K562 (cell line): ENCODE results near the gene PLEKHG3. TPM values are rescaled to one million over a fixed set of nuclear protein-coding genes. Genes with fewer than 3 reads are reported as not detected.

Experiments
- ATAC-seq: fragments of 200-7000 bp; cut with Tn5 transposase; 3 replicates; pipeline ENCODE4 v1.9.1; 2020; ENCODE audit warnings: moderate library complexity
- BruUV-seq: library from RNA; stranded (reverse); fragments of 400-500 nt; replicated peaks from 2 replicates; lab custom pipeline; 2021; lab: Mats Ljungman, UMichigan
- CTCF ChIA-PET: fragments of 300-600 bp; formaldehyde crosslinking; extraction: SDS; loops from one replicate; lab custom pipeline; 2021; ENCODE audit warnings: low intra/inter-chr PET ratio; lab: Yijun Ruan, JAX
- POLR2A ChIA-PET: fragments of 300-600, 350-650 bp; sonication (Branson Sonifier 250); formaldehyde crosslinking; extraction: SDS; loops from one replicate; lab custom pipeline; 2021; ENCODE audit warnings: antibody characterized with exemption, inconsistent platforms; lab: Yijun Ruan, JAX
- DNase-seq, 4 experiments: peaks; one replicate each; pipeline versions ENCODE4 v3.0.0 to v3.0.0-alpha.2; 2011 to 2018; ENCODE audit warnings: low spot score in 3 of 4, mixed read lengths in 3 of 4; ENCODE audit errors: extremely low read depth in 1 of 4
- FAIRE-seq: peaks from 2 replicates; lab custom pipeline; 2011; peaks lifted over from hg19 to GRCh38; lab: Jason Lieb, UNC
- H2AFZ ChIP-seq: 2 replicates; pipeline ENCODE4 v1.6.0; 2011; ENCODE audit warnings: low read depth, low read length, control low read depth, inconsistent platforms
- H3K27ac ChIP-seq: fragments of 200-600 bp; 3 replicates; pipeline ENCODE4 v1.8.0; 2011; ENCODE audit warnings: low read depth, mild to moderate bottlenecking, control low read depth, inconsistent platforms, low read length, moderate library complexity, mixed read lengths; ENCODE audit errors: extremely low read depth
- H3K27me3 ChIP-seq, 2 experiments: fragments of 300-600 bp in 1 of 2; 2 replicates in 1 of 2; 3 replicates in 1 of 2; pipeline versions ENCODE4 v1.6.0 to v1.8.0; 2011; ENCODE audit warnings: inconsistent platforms in 2 of 2, low read length in 2 of 2, mild to moderate bottlenecking in 1 of 2, mixed read lengths in 1 of 2, moderate library complexity in 1 of 2; ENCODE audit not compliant: control insufficient read depth in 2 of 2, insufficient read depth in 2 of 2
- H3K36me3 ChIP-seq: fragments of 300-600 bp; 3 replicates; pipeline ENCODE4 v1.8.0; 2011; ENCODE audit warnings: mild to moderate bottlenecking, low read length, inconsistent platforms; ENCODE audit not compliant: control insufficient read depth, insufficient read depth
- H3K4me1 ChIP-seq, 2 experiments: fragments of 200-600 bp in 1 of 2; replicated peaks in 1 of 2; 2 replicates in 1 of 2; 3 replicates in 1 of 2; pipeline versions ENCODE4 v1.5.1 to v1.8.0; 2011; ENCODE audit warnings: inconsistent platforms in 2 of 2, low read length in 2 of 2, mild to moderate bottlenecking in 1 of 2, mixed read lengths in 1 of 2, moderate library complexity in 1 of 2; ENCODE audit not compliant: control insufficient read depth in 2 of 2, insufficient read depth in 2 of 2
- H3K4me2 ChIP-seq: 2 replicates; pipeline ENCODE4 v1.6.1; 2011; ENCODE audit warnings: low read length, control low read depth, inconsistent platforms, mixed read lengths; ENCODE audit not compliant: insufficient read depth
- H3K4me3 ChIP-seq: fragments of 200-600 bp; sonication (generic), shearing (Covaris generic); 2 replicates; pipeline ENCODE4 v1.5.1; 2016; ENCODE audit warnings: control low read depth, inconsistent platforms
- H3K79me2 ChIP-seq: fragments of 200-600 bp; 3 replicates; pipeline ENCODE4 v1.8.0; 2011; ENCODE audit warnings: low read length, inconsistent platforms; ENCODE audit not compliant: control insufficient read depth, insufficient read depth
- H3K9ac ChIP-seq, 2 experiments: 2 replicates each; pipeline versions ENCODE4 v1.6.0 to v1.6.1; 2011; ENCODE audit warnings: low read depth in 2 of 2, low read length in 2 of 2, control low read depth in 1 of 2, inconsistent platforms in 1 of 2, mild to moderate bottlenecking in 1 of 2, mixed read lengths in 1 of 2; ENCODE audit not compliant: insufficient read depth in 1 of 2
- H3K9me1 ChIP-seq: one replicate; pipeline ENCODE4 v1.6.0; 2011; ENCODE audit warnings: inconsistent platforms, mild to moderate bottlenecking, low read length, moderate library complexity; ENCODE audit not compliant: control insufficient read depth, insufficient read depth
- H3K9me3 ChIP-seq: replicated peaks from 2 replicates; pipeline ENCODE4 v1.5.1; 2011; ENCODE audit warnings: low read depth, low read length, inconsistent platforms; ENCODE audit not compliant: control insufficient read depth, insufficient read depth
- H4K20me1 ChIP-seq: replicated peaks from 2 replicates; pipeline ENCODE4 v1.6.1; 2011; ENCODE audit warnings: low read length, inconsistent platforms, mixed read lengths; ENCODE audit not compliant: control insufficient read depth, insufficient read depth
- CEBPZ ChIP-seq: fragments of 150-350 bp; IDR thresholded peaks from 2 replicates; pipeline ENCODE4 v1.6.1; 2014; ENCODE audit warnings: low read depth, mild to moderate bottlenecking, low read length, borderline replicate concordance
- CHCHD3 ChIP-seq: fragments of 250-450 bp; sonication (Bioruptor Pico); IDR thresholded peaks from 2 replicates; pipeline ENCODE4 v2.1.2; 2022; ENCODE audit warnings: mild to moderate bottlenecking
- ETV6 ChIP-seq, 3 experiments: fragments of 150-350 bp in 1 of 3; sonication (generic) in 1 of 3; formaldehyde crosslinking in 1 of 3; IDR thresholded peaks; 2 replicates each; pipeline versions ENCODE4 v1.6.1 to v1.8.0; 2014 to 2022; ENCODE audit warnings: borderline replicate concordance in 2 of 3, low read depth in 2 of 3, antibody characterized with exemption in 1 of 3, low read length in 1 of 3, mild to moderate bottlenecking in 1 of 3, missing genetic modification reagents in 1 of 3
- FOS ChIP-seq: IDR thresholded peaks from 3 replicates; pipeline ENCODE4 v1.6.1; 2011; ENCODE audit not compliant: insufficient read length; ENCODE audit errors: extremely low read depth
- HDAC6 ChIP-seq: IDR thresholded peaks from 2 replicates; pipeline ENCODE4 v1.6.1; 2012; ENCODE audit warnings: low read depth, mild to moderate bottlenecking, control low read depth, inconsistent platforms, low read length, moderate library complexity
- HNRNPLL ChIP-seq: fragments of 200-400 bp; formaldehyde crosslinking; IDR thresholded peaks from 2 replicates; pipeline ENCODE4 v1.6.1; 2017; ENCODE audit warnings: low read length, low read depth, mild to moderate bottlenecking; ENCODE audit not compliant: poor library complexity, severe bottlenecking
- KLF10 ChIP-seq: fragments of 250-450 bp; sonication (Bioruptor Pico); IDR thresholded peaks from 2 replicates; pipeline ENCODE4 v1.6.1; 2021; ENCODE audit warnings: matching md5 sums
- MCM5 ChIP-seq: fragments of 450-650 bp; IDR thresholded peaks from 2 replicates; pipeline ENCODE4 v1.6.1; 2016; ENCODE audit warnings: low read depth
- MTA2 ChIP-seq: fragments of 450-650 bp; IDR thresholded peaks from 2 replicates; pipeline ENCODE4 v1.6.1; 2016; ENCODE audit warnings: low read depth
- NFATC3 ChIP-seq: fragments of 450-650 bp; IDR thresholded peaks from 2 replicates; pipeline ENCODE4 v1.6.1; 2017; ENCODE audit warnings: mild to moderate bottlenecking
- PHB2 ChIP-seq: fragments of 450-650 bp; IDR thresholded peaks from 2 replicates; pipeline ENCODE4 v1.6.1; 2017; ENCODE audit warnings: low read depth
- SIX5 ChIP-seq, 2 experiments: IDR thresholded peaks; 2 replicates each; pipeline ENCODE4 v1.6.1; 2011; ENCODE audit warnings: low read length in 2 of 2, borderline replicate concordance in 1 of 2, low read depth in 1 of 2, mild to moderate bottlenecking in 1 of 2, moderate library complexity in 1 of 2; ENCODE audit not compliant: insufficient read depth in 1 of 2
- SMAD4 ChIP-seq: fragments of 250-450 bp; sonication (Bioruptor Pico); conservative IDR thresholded peaks from 2 replicates; pipeline ENCODE4 v1.8.0; 2021; ENCODE audit warnings: inconsistent platforms, mild to moderate bottlenecking, moderate library complexity
- SOX6 ChIP-seq: fragments of 450-650 bp; IDR thresholded peaks from 2 replicates; pipeline ENCODE4 v1.6.1; 2014; ENCODE audit warnings: mild to moderate bottlenecking
- THAP12 ChIP-seq: fragments of 250-450 bp; sonication (Bioruptor Pico); IDR thresholded peaks from 2 replicates; pipeline ENCODE4 v1.9.0; 2021; ENCODE audit warnings: mild to moderate bottlenecking, inconsistent platforms
- ZC3H11A ChIP-seq: IDR thresholded peaks from 2 replicates; pipeline ENCODE4 v1.6.1; 2012; ENCODE audit warnings: low read depth, low read length, improper control_type of control experiment
- ZNF217 ChIP-seq: sonication (generic); formaldehyde crosslinking; IDR thresholded peaks from 2 replicates; pipeline ENCODE4 v1.8.0; 2022; ENCODE audit warnings: mild to moderate bottlenecking, missing genetic modification reagents
- ZNF764 ChIP-seq: fragments of 250-450 bp; sonication (Bioruptor Pico); IDR thresholded peaks from 2 replicates; pipeline ENCODE4 v1.4.0; 2020; ENCODE audit warnings: low read depth, mild to moderate bottlenecking, moderate library complexity
- ZNF778 ChIP-seq: fragments of 450-650 bp; formaldehyde crosslinking; IDR thresholded peaks from 2 replicates; pipeline ENCODE4 v1.4.0; 2020; ENCODE audit warnings: mild to moderate bottlenecking, moderate library complexity
- WGBS: fragments of 100-300 bp; shearing (Covaris generic); methylation state at CpG from one replicate; pipeline ENCODE4 v1.1.6; 2016; ENCODE audit warnings: low coverage, mixed read lengths; ENCODE audit not compliant: insufficient coverage; ENCODE audit errors: missing lambda C conversion rate; 5-methylcytosine and 5-hydroxymethylcytosine counted together
- in situ Hi-C: fragments of 300-500 bp; cut with MboI; formaldehyde crosslinking; loops from 4 replicates; pipeline ENCODE4 v1.15.0; 2018; ENCODE audit warnings: inconsistent platforms, mixed read lengths
- intact Hi-C: fragments of 100-400 bp; cut with micrococcal nuclease; formaldehyde crosslinking; loops from 2 replicates; pipeline ENCODE4 v1.14.2; 2022
- polyA plus RNA-seq, 8 experiments: library from polyadenylated mRNA; depleted of rRNA in 4 of 8; stranded (reverse) in 5 of 8; unstranded in 3 of 8; fragments of >200 nt; fragmentation: Nextera tagmentation in 2 of 8; fragmentation: Illumina TruSeq in 1 of 8; extraction: Ambion mirVana in 2 of 8; extraction: Trizol in 1 of 8; gene quantifications; 2 replicates each; pipeline versions ENCODE4 v1.2.1 to v1.2.3, GENCODE V29; 2011 to 2014; ENCODE audit warnings: inconsistent platforms in 1 of 8, missing spikeins in 1 of 8
- total RNA-seq, 7 experiments: library from RNA; depleted of rRNA in 6 of 7; stranded (reverse); fragments of >200 nt in 6 of 7; fragmentation: Illumina TruSeq in 2 of 7; extraction: Trizol in 2 of 7; gene quantifications; 2 replicates each; pipeline versions ENCODE4 v1.2.1 to v1.2.3, GENCODE V29; 2011 to 2021; ENCODE audit warnings: low replicate concordance in 1 of 7

Gene PLEKHG3
- total and polyA plus RNA-seq, 9 of the 15 experiments (the other 6 are each of a cell fraction or from before 2014, with no cell fraction given), result 0.04 to 0.16 TPM; not detected in 7

DNA sequence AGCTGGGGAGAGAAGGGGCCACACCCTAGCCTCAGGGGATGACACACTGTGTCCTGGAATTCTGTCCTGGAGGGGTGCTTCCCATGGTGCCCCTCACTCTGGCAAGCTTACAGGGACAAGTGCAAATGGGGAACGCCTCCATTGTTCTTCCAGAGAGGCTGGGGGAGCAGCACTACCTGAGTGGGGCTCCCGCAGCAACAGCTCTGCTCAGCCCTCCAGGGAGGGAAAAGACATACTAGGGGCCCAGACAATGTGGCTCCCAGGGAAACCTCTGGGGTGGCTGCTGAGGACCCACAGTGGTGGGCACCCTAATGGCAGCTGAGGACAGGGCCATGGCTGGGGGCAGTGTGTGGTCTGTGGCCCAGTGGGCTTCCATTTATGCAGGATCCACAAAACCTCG, 69.4 kb downstream of the PLEKHG3 start:
- no TSS peak for BruUV-seq
- POLR2A ChIA-PET, result interaction anchor here (0.6 kb wide), 1 partner anchor 10 kb away, joined by 3 read pairs; no protein-coding TSS in a partner anchor
- no peak for TF ChIP-seq KLF10 (CRISPR knock-in tag)
- TF ChIP-seq ETV6 (IDR thresholded peaks at IDR 0.05; ENCODE audit: borderline replicate concordance in 1 of 2, low read depth in 2 of 2, low read length in 1 of 2), result no peak
- TF ChIP-seq ETV6 (CRISPR knock-in tag; IDR thresholded peaks at IDR 0.05; ENCODE audit: borderline replicate concordance), result no peak
- no peak for TF ChIP-seq HNRNPLL
- no peak for TF ChIP-seq THAP12 (CRISPR knock-in tag)
- no peak for TF ChIP-seq SIX5 (IDR thresholded peaks at IDR 0.05; ENCODE audit: borderline replicate concordance in 1 of 2, insufficient read depth in 1 of 2, low read depth in 1 of 2, low read length in 2 of 2)
- no peak for TF ChIP-seq SMAD4 (CRISPR knock-in tag)
- TF ChIP-seq SOX6, result no peak
- TF ChIP-seq MTA2, result no peak
- no peak for TF ChIP-seq MCM5
- TF ChIP-seq PHB2, result no peak
- no peak for TF ChIP-seq HDAC6
- no peak for TF ChIP-seq CEBPZ
- no peak for TF ChIP-seq ZNF217 (CRISPR knock-in tag)
- no peak for TF ChIP-seq ZNF778
- no peak for TF ChIP-seq CHCHD3 (CRISPR knock-in tag)
- no peak for TF ChIP-seq ZNF764
- TF ChIP-seq NFATC3, result no peak
- no peak for TF ChIP-seq ZC3H11A
- no peak for TF ChIP-seq FOS

More for the DNA sequence above, 69.4 kb downstream of the PLEKHG3 start:
- no peaks in the 10 kb centered on the region for H4K20me1 ChIP-seq
- WGBS, result 100% methylated on average over 3 of the region's 3 CpGs
- H3K9ac ChIP-seq, result no peak overlapping the region
- no peaks in the 10 kb centered on the region for H3K27me3 ChIP-seq
- H3K9me1 ChIP-seq, result no peaks in the 10 kb centered on the region
- ATAC-seq, result no peak
- H3K4me1 ChIP-seq, result peaks cover 0 to 7% of the 10 kb centered on the region in 2 experiments; a peak in 2 of 5 replicates
- no peak overlapping the region for H3K27ac ChIP-seq
- H2AFZ ChIP-seq, result no peak overlapping the region
- FAIRE-seq, result no peak
- intact Hi-C loops (no loop called here), in situ Hi-C loops (no loop called here)
- CTCF ChIA-PET, result no interaction called here
- H3K4me3 ChIP-seq, result no peak overlapping the region
- H3K36me3 ChIP-seq, result peaks cover 87% of the 10 kb centered on the region; the same call in 2 of the 3 replicates
- no peaks in the 10 kb centered on the region for H3K9me3 ChIP-seq
- no peaks in the 10 kb centered on the region for H3K79me2 ChIP-seq
- DNase-seq, result no peak
- no peak overlapping the region for H3K4me2 ChIP-seq
